Upper lobe of right lung (tissue), 1 donor: ENCODE results near the gene RAB25. TPM values are rescaled to one million over a fixed set of nuclear protein-coding genes. Genes with fewer than 3 reads are reported as not detected.

Experiments
- ATAC-seq: fragments of 200-7000 bp; cut with Tn5 transposase; one replicate; pipeline ENCODE4 v1.9.1; 2020; ENCODE audit warnings: mild to moderate bottlenecking, moderate library complexity
- DNase-seq: peaks from one replicate; pipeline ENCODE4 v3.0.0-alpha.2; 2020
- H3K27ac ChIP-seq: fragments of 200-600 bp; one replicate; pipeline ENCODE4 v1.8.0; 2022
- H3K27me3 ChIP-seq: fragments of 200-600 bp; one replicate; pipeline ENCODE4 v1.8.0; 2022; ENCODE audit warnings: mild to moderate bottlenecking
- H3K36me3 ChIP-seq: fragments of 200-600 bp; one replicate; pipeline ENCODE4 v1.8.0; 2022
- H3K4me1 ChIP-seq: fragments of 200-600 bp; one replicate; pipeline ENCODE4 v1.8.0; 2022
- H3K4me3 ChIP-seq: fragments of 200-600 bp; one replicate; pipeline ENCODE4 v1.8.0; 2022; ENCODE audit warnings: mild to moderate bottlenecking
- H3K9me3 ChIP-seq: fragments of 200-600 bp; one replicate; pipeline ENCODE4 v1.8.0; 2022
- CTCF ChIP-seq: fragments of 200-600 bp; IDR thresholded peaks from one replicate; pipeline ENCODE4 v1.8.0; 2022; ENCODE audit warnings: antibody characterized with exemption
- intact Hi-C: fragments of 100-400 bp; cut with DNase I; formaldehyde crosslinking; loops from one replicate; pipeline ENCODE4 v1.11.0; 2022
- total RNA-seq: library from RNA; stranded (reverse); fragmentation: NEBNext Ultra II Directional; extraction: Animal tissue kit (Norgen Biotek cat#: 25700); gene quantifications from one replicate; pipeline ENCODE4 v1.2.1, GENCODE V29; 2021
- donor health status: DM: no; HTN: yes; CAD: no; lungs with severe emphysema.

The RAB25 gene
- total RNA-seq, 1 donor from 2014 or later, result 62.0 TPM

GRCh38 chr1:156112276-156113137 lies 51.5 kb downstream of the RAB25 start:
- TF ChIP-seq CTCF, result no peak
- intact Hi-C loops, result no loop called here
- Histone ChIP-seq H3K4me1 (peaks cover 16% of the 10 kb centered on the region), H3K4me3 (no peak overlapping the region), H3K27me3 (no peaks in the 10 kb centered on the region), H3K9me3 (no peaks in the 10 kb centered on the region), H3K36me3 (no peaks in the 10 kb centered on the region), H3K27ac (no peak overlapping the region)
- DNase-seq (no peak), ATAC-seq (no peak)

GRCh38 chr1:156113282-156113950 lies 52.5 kb downstream of the RAB25 start:
- ATAC-seq (no peak), DNase-seq (no peak)
- H3K27me3 ChIP-seq, result no peaks in the 10 kb centered on the region
- no peak for TF ChIP-seq CTCF
- intact Hi-C loops, result no loop called here
- no peak overlapping the region for H3K4me3 ChIP-seq
- H3K9me3 ChIP-seq, result no peaks in the 10 kb centered on the region
- no peaks in the 10 kb centered on the region for H3K36me3 ChIP-seq
- peak overlapping the region; percentile 97 for H3K27ac ChIP-seq
- H3K4me1 ChIP-seq, result peaks cover 25% of the 10 kb centered on the region

GRCh38 chr1:156114101-156114918 lies 53.4 kb downstream of the RAB25 start, which contains the start of gene LMNA:
TSS of gene LMNA (plus strand) at chr1:156114711. CDS start at chr1:156114919, 208 bp downstream.
- Histone ChIP-seq H3K4me3 (peak within 1 kb of the TSS; percentile 93), H3K9me3 (no peaks in the 10 kb centered on the region), H3K4me1 (peaks cover 34% of the 10 kb centered on the region), H3K36me3 (no peaks in the 10 kb centered on the region), H3K27me3 (no peaks in the 10 kb centered on the region), H3K27ac (peak within 1 kb of the TSS; percentile 97)
- intact Hi-C loops, result no loop called here
- TF ChIP-seq CTCF, result no peak
- ATAC-seq (peak; percentile 89), DNase-seq (peak; percentile 95)

- Histone ChIP-seq H3K27ac (peak overlapping the region; percentile 97), H3K36me3 (no peaks in the 10 kb centered on the region), H3K27me3 (no peaks in the 10 kb centered on the region), H3K9me3 (no peaks in the 10 kb centered on the region), H3K4me3 (peak overlapping the region; percentile 93), H3K4me1 (peaks cover 41% of the 10 kb centered on the region)
- DNase-seq (peak; percentile 80), ATAC-seq (peak; percentile 50)
- intact Hi-C loops, result no loop called here
- no peak for TF ChIP-seq CTCF
These were observed 54.1 kb downstream of the RAB25 start for GRCh38 chr1:156114919-156115513.
